ACC112 (cell line): ENCODE data around the gene TM6SF1.
"Not testable (repeated sequence)": the region's sequence is repeated elsewhere in the genome, so short reads cannot be mapped to it uniquely, and the experiment has no call there.

Experiments used
- H2AFZ ChIP-seq: fragments of 200-600 bp; sonication (generic); one replicate; pipeline ENCODE4 v1.6.0; 2017; ENCODE audit warnings: antibody characterized with exemption, low read length; ENCODE audit not compliant: unreplicated experiment
- H3K27ac ChIP-seq: fragments of 200-600 bp; sonication (generic); 2 replicates; pipeline ENCODE4 v1.5.1; 2014; ENCODE audit warnings: low read depth, mild to moderate bottlenecking, antibody characterized with exemption, low read length, moderate library complexity
- H3K27me3 ChIP-seq: fragments of 200-600 bp; sonication (generic); 2 replicates; pipeline ENCODE4 v1.6.1; 2014; ENCODE audit warnings: mild to moderate bottlenecking, antibody characterized with exemption, low read length, moderate library complexity, mixed read lengths; ENCODE audit not compliant: insufficient read depth
- H3K36me3 ChIP-seq: fragments of 200-600 bp; sonication (generic); 2 replicates; pipeline ENCODE4 v1.6.1; 2016; ENCODE audit warnings: mild to moderate bottlenecking, antibody characterized with exemption, low read length, moderate library complexity, mixed read lengths; ENCODE audit not compliant: insufficient read depth
- H3K4me1 ChIP-seq: fragments of 200-600 bp; sonication (generic); one replicate; pipeline ENCODE4 v1.6.1; 2016; ENCODE audit warnings: low read length, mixed read lengths; ENCODE audit not compliant: insufficient read depth, unreplicated experiment, control insufficient read depth
- H3K4me3 ChIP-seq: fragments of 200-600 bp; sonication (generic); 2 replicates; pipeline ENCODE4 v1.5.1; 2014; ENCODE audit warnings: mild to moderate bottlenecking, low read depth, low read length
- H3K79me2 ChIP-seq: fragments of 200-600 bp; sonication (generic); one replicate; pipeline ENCODE4 v1.6.0; 2016; ENCODE audit warnings: low read length; ENCODE audit not compliant: control insufficient read depth, unreplicated experiment, insufficient read depth

The TM6SF1 gene

DNA sequence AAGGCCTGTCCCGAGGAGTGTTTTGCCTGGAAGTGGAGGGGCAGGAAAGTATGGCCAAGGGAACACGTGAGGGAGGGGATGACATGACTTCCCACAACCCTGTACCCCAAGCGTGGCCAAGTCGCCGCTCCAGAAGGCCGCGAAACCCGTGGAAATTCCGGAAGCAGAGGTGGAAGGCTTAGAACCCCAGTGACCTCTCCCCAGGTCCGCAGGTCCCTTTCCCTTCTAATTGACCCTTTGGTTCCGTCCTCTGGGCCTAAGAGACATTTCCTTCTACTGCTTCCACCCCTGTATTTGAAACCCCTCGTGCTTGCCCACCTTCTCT, 39.8 kb upstream of the TM6SF1 start:
- H3K27me3 ChIP-seq = no peaks in the 10 kb centered on the region
- H3K4me3 ChIP-seq = peak overlapping the region; percentile 87
- peak overlapping the region; percentile 81 for H2AFZ ChIP-seq
- H3K79me2 ChIP-seq = peaks cover 41% of the 10 kb centered on the region
- H3K27ac ChIP-seq = peak overlapping the region; percentile 38
- H3K36me3 ChIP-seq = peaks cover 1% of the 10 kb centered on the region; the same call in 1 of the 2 replicates
- peaks cover 36% of the 10 kb centered on the region for H3K4me1 ChIP-seq

DNA sequence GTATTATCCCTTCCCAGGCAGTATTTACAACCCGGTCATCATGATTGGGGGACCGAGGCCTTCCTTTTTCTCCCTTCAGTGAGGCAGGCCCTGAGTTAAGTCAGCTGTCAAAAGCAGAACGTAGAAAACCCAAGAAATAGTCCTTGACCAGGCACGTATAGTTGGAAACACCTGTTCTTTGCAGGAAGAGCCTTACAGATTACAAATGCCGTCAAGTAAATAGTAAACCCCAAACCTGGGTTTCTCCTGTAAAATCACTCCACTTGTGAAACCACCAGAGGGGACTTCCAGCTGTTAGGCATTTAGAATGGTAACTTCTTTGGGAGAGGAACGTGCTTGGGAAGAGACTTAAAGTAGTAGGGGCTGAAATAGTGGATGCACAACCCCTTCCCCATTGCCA, 39.4 kb upstream of the TM6SF1 start:
- H3K27me3 ChIP-seq = no peaks in the 10 kb centered on the region
- peak overlapping the region; percentile 5 for H2AFZ ChIP-seq
- H3K27ac ChIP-seq = no peak overlapping the region
- no peak overlapping the region; the same call in 1 of the 2 replicates for H3K4me3 ChIP-seq
- peaks cover 36% of the 10 kb centered on the region for H3K79me2 ChIP-seq
- no peaks in the 10 kb centered on the region for H3K36me3 ChIP-seq
- H3K4me1 ChIP-seq = peaks cover 32% of the 10 kb centered on the region

DNA sequence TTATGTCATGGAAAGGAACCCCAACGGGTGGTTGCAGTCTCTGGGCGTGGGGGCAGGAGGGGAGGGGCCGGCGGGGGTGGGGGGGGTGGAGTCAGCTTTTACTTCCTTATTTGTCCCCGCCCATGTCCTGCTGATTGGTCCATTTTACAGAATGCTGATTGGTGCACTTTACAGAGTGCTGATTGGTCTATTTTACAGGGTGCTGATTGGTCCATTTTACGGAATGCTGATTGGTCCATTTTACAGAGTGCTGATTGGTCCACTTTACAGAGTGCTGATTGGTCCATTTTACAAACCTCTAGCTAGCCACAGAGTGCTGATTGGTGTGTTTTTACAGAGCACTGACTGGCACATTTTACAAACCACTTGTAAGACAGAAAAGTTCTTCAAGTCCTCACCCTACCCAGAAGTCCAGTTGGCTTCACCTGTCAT, 38.2 kb upstream of the TM6SF1 start:
- H3K27ac ChIP-seq, H3K27me3 ChIP-seq, H2AFZ ChIP-seq, H3K36me3 ChIP-seq, H3K4me3 ChIP-seq: not testable (repeated sequence)
- Histone ChIP-seq H3K79me2 (peaks cover 24% of the 10 kb centered on the region), H3K4me1 (peaks cover 20% of the 10 kb centered on the region)

DNA sequence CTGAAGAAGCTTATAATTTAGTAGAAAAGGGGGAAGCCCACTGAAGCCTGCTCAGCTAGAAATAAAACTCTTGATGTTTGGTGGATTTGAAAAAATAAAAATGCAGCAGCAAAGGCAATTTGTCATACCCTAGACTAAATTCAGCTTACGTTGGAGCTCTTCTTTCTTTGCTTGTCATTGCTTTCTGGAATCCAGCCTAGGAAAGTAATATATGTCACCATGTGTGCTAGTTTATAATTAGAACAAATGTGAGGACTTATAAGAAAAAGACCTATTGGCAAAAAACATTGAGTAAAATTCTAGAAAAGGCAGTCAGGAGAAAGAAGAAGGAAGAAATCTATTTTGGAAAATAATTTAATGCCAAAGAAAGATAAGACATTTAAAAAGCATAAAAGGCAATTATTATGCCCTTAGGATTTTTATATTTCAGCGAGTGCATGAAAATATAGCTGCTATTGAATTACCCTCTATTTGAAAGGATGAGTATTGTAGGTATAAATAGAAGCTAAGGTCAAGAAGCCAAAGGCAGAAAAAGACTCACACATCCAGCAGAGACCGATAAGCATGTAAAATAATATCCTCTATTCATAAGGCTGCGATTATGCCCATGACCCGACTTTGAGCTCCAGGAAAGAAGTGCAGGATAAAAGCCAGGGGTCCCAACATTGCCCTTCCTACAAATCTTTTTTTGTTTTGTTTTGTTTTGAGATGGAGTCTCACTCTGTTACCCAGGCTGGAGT, 29.8 kb upstream of the TM6SF1 start:
- no peaks in the 10 kb centered on the region for H3K79me2 ChIP-seq
- H3K36me3 ChIP-seq = no peaks in the 10 kb centered on the region
- H3K27ac ChIP-seq = no peak overlapping the region
- peaks cover 44% of the 10 kb centered on the region for H3K27me3 ChIP-seq
- H3K4me1 ChIP-seq = no peaks in the 10 kb centered on the region
- H2AFZ ChIP-seq = no peak overlapping the region
- H3K4me3 ChIP-seq = no peak overlapping the region

DNA sequence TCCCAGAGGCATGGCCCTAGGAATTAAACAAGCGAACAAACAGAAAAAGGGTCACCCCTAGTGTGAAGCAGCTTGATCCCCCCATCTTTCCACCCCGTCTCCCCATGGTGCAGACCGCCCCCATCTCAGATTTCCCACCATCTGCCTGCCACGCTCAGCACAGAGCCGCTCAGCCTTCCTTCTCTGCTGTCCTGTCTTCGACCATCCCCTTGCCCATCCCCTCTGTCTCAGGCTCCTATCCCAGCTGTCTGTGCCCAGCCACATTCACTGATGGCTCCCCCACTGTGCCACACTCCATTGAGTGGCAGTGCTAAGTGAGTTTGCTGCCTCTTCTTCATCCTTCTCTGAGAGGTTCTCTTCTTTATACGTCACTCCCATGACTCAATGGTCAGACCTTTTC, 28.7 kb upstream of the TM6SF1 start:
- H3K27ac ChIP-seq = no peak overlapping the region
- H3K36me3 ChIP-seq = no peaks in the 10 kb centered on the region
- no peaks in the 10 kb centered on the region for H3K4me1 ChIP-seq

DNA sequence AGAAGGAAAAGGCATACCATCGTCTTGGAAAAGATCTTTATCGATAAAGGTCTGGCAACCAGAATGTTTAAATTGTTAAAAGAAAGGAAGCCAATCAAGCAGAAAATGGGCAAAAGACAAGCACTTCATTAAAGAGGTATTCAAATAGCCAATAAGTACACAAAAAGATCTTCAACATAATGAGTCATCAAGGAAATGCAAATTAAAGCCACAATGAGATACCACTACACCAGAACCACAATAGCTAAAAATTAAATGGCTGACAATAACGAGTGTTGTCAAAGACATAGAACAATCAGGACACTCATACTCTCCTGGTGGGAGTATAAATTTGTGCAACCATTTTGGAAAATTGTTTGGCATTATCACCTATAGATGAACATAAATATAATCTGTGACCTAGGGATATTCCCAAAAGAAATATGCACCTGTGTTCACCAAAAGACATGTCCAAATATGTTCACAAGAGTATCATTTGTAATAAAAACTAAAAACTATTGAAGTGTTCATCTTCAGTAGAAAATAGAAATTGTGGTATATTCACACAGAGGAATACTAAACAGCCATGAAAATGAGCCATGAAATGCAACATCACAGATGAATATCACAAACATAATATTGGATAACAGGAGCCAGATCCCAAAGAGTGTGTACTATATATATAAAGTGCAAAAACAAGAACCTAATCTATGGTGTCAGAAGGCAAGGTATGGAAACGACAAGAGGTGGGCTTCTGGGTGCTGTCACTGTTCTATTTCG, 26.0 kb upstream of the TM6SF1 start:
- Histone ChIP-seq H3K79me2 (no peaks in the 10 kb centered on the region), H3K4me1 (no peaks in the 10 kb centered on the region), H3K27me3 (peaks cover 44% of the 10 kb centered on the region), H3K4me3 (no peak overlapping the region), H2AFZ (no peak overlapping the region), H3K27ac (no peak overlapping the region), H3K36me3 (no peaks in the 10 kb centered on the region)

More for the DNA sequence above, 28.7 kb upstream of the TM6SF1 start:
- Histone ChIP-seq H3K79me2 (no peaks in the 10 kb centered on the region), H2AFZ (no peak overlapping the region), H3K27me3 (peaks cover 44% of the 10 kb centered on the region), H3K4me3 (no peak overlapping the region)

DNA sequence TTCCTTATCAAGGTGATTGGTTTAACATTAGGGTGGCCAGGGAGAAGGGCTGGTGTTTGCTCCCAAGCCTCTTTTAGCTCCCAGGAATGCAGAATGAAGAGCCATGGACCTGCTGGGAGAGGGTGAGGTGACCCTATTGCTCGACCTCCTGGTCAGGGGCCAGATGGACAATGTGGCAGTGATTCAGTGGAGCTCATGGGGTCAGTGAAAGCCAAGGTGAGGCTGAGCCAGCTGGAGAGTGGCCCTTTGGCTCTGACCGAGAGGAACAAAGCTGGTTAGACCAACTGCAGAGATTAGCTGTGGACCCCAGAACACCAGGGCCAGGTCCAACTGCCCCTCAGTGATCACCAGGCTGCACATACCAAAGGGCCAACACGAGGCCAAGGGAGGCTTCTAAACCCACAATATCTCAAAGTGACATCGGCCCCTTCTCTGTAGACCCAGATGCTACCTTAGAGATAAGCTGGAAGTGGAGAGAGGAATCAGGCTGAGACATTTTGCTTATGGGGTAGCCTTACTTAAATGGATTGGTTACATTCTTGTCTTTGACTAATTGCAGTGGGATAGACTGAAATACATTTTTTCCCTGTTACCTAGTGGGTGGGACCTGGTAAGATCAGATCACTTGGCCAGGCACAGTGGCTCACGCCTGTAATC, 24.6 kb upstream of the TM6SF1 start:
- H3K27me3 ChIP-seq = peaks cover 35% of the 10 kb centered on the region
- H3K4me3 ChIP-seq = no peak overlapping the region
- no peak overlapping the region for H2AFZ ChIP-seq
- no peaks in the 10 kb centered on the region for H3K36me3 ChIP-seq
- H3K79me2 ChIP-seq = no peaks in the 10 kb centered on the region
- H3K4me1 ChIP-seq = no peaks in the 10 kb centered on the region
- no peak overlapping the region for H3K27ac ChIP-seq

DNA sequence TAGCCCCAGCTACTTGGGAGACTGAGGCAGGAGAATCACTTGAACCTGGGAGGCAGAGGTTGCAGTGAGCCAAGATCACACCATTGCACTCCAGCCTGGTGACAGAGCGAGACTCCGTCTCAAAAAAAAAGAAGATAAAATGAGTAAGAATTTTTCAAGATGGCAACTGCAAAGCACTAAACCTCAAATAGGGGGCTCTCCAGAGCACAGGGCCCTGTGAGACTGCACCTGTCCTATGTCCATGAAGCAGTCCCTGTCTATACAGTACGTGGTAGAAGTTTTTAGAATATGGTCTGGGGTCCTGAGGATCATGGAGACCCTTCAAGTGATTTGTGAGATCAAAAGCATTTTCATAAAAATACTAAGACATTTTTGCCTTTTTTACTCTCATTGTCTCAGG, 22.0 kb upstream of the TM6SF1 start:
- H3K4me1 ChIP-seq, H3K79me2 ChIP-seq, H2AFZ ChIP-seq, H3K36me3 ChIP-seq, H3K27ac ChIP-seq, H3K4me3 ChIP-seq: not testable (repeated sequence)
- H3K27me3 ChIP-seq = peaks cover 10% of the 10 kb centered on the region

DNA sequence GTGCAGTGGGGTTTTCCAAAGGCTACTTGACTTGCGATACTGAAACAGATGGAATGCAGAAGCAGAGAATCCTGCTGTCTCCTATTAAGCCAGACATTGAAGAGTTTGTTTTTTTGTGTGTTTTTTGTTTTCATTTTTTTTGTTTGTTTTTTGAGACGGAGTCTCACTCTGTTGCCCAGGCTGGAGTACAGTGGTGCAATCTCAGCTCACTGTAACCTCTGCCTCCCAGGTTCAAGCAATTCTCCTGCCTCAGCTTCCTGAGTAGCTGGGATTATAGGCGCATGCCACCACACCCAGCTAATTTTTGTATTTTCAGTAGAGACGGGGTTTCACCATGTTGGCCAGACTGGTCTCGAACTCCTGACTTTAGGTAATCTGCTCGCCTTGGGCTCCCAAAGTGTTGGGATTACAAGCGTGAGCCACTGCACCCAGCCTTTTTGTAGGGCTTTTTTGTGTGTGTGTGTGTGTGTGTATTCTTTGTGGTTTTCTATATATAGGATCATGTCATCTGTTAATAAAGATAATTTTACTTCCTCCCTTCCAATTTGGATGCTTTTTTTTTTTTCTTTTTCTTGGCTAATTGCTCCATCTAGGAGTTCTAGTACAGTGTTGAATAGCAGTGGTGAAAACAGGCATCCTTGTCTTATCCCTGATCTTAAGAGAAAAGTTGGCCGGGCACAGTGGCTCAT, 21.4 kb upstream of the TM6SF1 start:
- H3K4me1 ChIP-seq, H3K4me3 ChIP-seq, H3K27ac ChIP-seq: not testable (repeated sequence)

DNA sequence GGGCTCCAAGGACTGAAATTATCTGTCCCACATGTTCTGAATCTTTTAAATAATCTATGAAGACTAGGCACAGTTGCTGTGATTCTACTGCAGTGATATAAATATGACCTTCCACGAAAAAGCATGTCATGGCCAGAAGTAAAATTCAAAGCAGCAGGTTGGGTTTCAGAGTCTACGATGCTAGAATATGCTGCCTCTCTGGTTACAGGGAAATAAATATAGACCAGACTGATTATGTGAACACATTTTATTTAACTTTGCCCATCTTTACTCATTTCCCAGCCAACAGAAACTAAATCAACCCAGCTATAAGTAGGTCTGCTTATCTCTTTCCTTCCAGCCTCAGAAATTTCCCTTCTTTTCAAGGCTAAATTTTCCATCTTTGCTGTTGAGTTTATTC, 19.9 kb upstream of the TM6SF1 start:
- no peaks in the 10 kb centered on the region for H3K27me3 ChIP-seq
- H2AFZ ChIP-seq = no peak overlapping the region
- H3K4me3 ChIP-seq = no peak overlapping the region
- no peaks in the 10 kb centered on the region for H3K79me2 ChIP-seq
- H3K4me1 ChIP-seq = peaks cover 5% of the 10 kb centered on the region
- H3K36me3 ChIP-seq = no peaks in the 10 kb centered on the region
- H3K27ac ChIP-seq = no peak overlapping the region

More for the DNA sequence above, 21.4 kb upstream of the TM6SF1 start:
- not testable (repeated sequence) for H2AFZ ChIP-seq, H3K27me3 ChIP-seq, H3K79me2 ChIP-seq, H3K36me3 ChIP-seq
